ENCODE results near the gene WDR7.

Gene WDR7

GRCh38 chr18:56662063-56662408 lies 10.9 kb downstream of the WDR7 start:
- ChIA-PET CTCF (interaction anchor here (1.0 kb wide), 1 partner anchor 9 kb away, joined by 3 read pairs; no protein-coding TSS in a partner anchor), POLR2A (no interaction called here)
- DNase-seq (ENCODE audit: extremely low spot score), result no peak
- TF ChIP-seq, protein P1, sequence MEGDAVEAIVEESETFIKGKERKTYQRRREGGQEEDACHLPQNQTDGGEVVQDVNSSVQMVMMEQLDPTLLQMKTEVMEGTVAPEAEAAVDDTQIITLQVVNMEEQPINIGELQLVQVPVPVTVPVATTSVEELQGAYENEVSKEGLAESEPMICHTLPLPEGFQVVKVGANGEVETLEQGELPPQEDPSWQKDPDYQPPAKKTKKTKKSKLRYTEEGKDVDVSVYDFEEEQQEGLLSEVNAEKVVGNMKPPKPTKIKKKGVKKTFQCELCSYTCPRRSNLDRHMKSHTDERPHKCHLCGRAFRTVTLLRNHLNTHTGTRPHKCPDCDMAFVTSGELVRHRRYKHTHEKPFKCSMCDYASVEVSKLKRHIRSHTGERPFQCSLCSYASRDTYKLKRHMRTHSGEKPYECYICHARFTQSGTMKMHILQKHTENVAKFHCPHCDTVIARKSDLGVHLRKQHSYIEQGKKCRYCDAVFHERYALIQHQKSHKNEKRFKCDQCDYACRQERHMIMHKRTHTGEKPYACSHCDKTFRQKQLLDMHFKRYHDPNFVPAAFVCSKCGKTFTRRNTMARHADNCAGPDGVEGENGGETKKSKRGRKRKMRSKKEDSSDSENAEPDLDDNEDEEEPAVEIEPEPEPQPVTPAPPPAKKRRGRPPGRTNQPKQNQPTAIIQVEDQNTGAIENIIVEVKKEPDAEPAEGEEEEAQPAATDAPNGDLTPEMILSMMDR (IDR thresholded peaks at IDR 0.05; ENCODE audit: control extremely low read depth, extremely low read depth, low read depth, missing control alignments), result no peak

GRCh38 chr18:56662502-56662901 lies 11.3 kb downstream of the WDR7 start:
- no peak for DNase-seq (ENCODE audit: extremely low spot score)
- TF ChIP-seq, protein P1 (IDR thresholded peaks at IDR 0.05; ENCODE audit: control extremely low read depth, extremely low read depth, low read depth, missing control alignments), result no peak
- POLR2A ChIA-PET, result no interaction called here
- CTCF ChIA-PET, result interaction anchor here (1.0 kb wide), 1 partner anchor 9 kb away, joined by 3 read pairs; no protein-coding TSS in a partner anchor

DNA sequence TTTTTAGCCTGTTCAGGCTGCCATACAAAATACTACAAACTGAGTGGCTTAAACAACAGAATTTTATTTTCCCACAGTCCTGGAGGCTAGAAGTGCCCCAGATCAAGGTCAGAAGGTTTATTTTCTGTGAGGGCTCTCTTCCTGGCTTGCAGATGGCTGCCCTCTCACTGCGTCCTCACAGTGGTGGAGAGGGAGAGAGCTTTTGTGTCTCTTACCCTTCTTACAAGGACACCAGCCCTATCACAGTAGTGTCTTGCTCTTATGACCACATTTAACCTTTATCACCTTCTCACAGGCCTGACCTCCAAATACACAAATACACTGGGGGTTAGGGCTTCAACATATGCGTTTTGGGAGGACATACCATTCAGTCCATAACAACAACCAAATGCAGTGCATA lies 11.7 kb downstream of the WDR7 start:
- POLR2A ChIA-PET, result no interaction called here
- no peak for DNase-seq (ENCODE audit: extremely low spot score)
- TF ChIP-seq, protein P1 (IDR thresholded peaks at IDR 0.05; ENCODE audit: control extremely low read depth, extremely low read depth, low read depth, missing control alignments), result no peak
- CTCF ChIA-PET, result no interaction called here

DNA sequence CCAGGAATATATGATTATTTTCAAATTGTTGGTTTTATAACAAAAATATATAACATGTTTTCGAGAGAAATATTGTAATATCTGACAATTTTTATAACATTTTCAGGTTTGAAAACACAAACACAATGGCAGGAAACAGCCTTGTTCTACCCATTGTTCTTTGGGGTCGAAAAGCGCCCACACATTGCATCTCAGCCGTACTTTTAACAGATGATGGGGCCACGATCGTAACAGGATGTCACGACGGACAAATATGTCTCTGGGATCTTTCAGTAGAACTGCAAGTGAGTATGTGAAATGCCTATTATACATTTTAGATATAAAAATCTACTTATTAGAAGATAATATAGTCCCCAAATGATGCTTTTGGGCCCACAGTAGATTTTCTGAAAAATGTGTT lies 21.2 kb downstream of the WDR7 start:
- CTCF ChIA-PET, result no interaction called here
- POLR2A ChIA-PET, result no interaction called here
- DNase-seq (ENCODE audit: extremely low spot score), result no peak
- TF ChIP-seq, protein P1 (IDR thresholded peaks at IDR 0.05; ENCODE audit: control extremely low read depth, extremely low read depth, low read depth, missing control alignments), result no peak

DNA sequence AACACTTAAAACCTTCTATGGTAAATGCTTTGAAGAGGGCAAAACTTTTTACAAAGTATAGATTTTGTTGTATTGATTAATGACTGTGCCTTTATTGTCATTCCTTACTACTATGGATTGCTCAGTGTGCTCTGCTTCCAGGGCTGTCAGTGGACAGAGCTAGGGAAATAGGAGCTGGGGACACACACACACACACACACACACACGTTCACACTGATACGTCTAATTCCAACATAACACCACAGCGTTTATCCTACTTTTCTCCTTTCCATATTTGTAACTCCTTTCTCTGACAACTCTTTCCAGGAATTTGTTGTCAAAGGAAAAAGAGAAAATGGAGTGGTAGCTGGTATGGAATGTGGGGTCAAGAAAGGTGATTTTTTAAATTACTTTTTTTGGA lies 21.8 kb downstream of the WDR7 start:
- CTCF ChIA-PET, result no interaction called here
- DNase-seq (ENCODE audit: extremely low spot score), result no peak
- TF ChIP-seq, protein P1 (IDR thresholded peaks at IDR 0.05; ENCODE audit: control extremely low read depth, extremely low read depth, low read depth, missing control alignments), result no peak
- POLR2A ChIA-PET, result no interaction called here

GRCh38 chr18:56676639-56677038 lies 25.5 kb downstream of the WDR7 start:
- ChIA-PET CTCF (no interaction called here), POLR2A (no interaction called here)
- TF ChIP-seq, protein P1 (IDR thresholded peaks at IDR 0.05; ENCODE audit: control extremely low read depth, extremely low read depth, low read depth, missing control alignments), result no peak
- no peak for DNase-seq (ENCODE audit: extremely low spot score)
